ENCODE data around the gene HECTD4. TPM values are rescaled to one million over a fixed set of nuclear protein-coding genes. Genes with fewer than 3 reads are reported as not detected.

HECTD4 gene
- total RNA-seq, 1 experiment from 2014 or later: 31.2 TPM

GRCh38 chr12:112401903-112402498 lies 19.8 kb upstream of the HECTD4 start:
- DNase-seq (ENCODE audit: low read depth, low spot score): no peak
- Histone ChIP-seq H4K20me1 (ENCODE audit: insufficient read depth) (peaks cover 19% of the 10 kb centered on the region; the same call in 1 of the 2 replicates), H3K9me2 (ENCODE audit: insufficient read depth) (no peaks in the 10 kb centered on the region), H3K4me3 (replicated peaks in 1 of 2; ENCODE audit: low read depth in 1 of 2, low read length in 2 of 2) (no peak overlapping the region), H3K27me3 (ENCODE audit: insufficient read depth, low read length) (no peaks in the 10 kb centered on the region), H3K4me2 (ENCODE audit: low read length) (no peak overlapping the region), H3K79me2 (ENCODE audit: insufficient read depth, low read length) (peaks cover 13% of the 10 kb centered on the region), H3K4me1 (ENCODE audit: control insufficient read depth in 1 of 2, insufficient read depth in 2 of 2, low read length in 2 of 2) (no peaks in the 10 kb centered on the region), H2AFZ (ENCODE audit: low read depth, low read length, poor library complexity, severe bottlenecking) (no peak overlapping the region), H3K27ac (ENCODE audit: low read depth, low read length) (no peak overlapping the region), H3K9ac (ENCODE audit: low read length) (no peak overlapping the region), H3K36me3 (ENCODE audit: control insufficient read depth in 1 of 2, insufficient read depth in 2 of 2, low read length in 2 of 2) (peaks cover 18 to 28% of the 10 kb centered on the region in 2 experiments), H3K9me3 (ENCODE audit: control insufficient read depth in 1 of 2, insufficient read depth in 1 of 2, low read depth in 1 of 2, low read length in 2 of 2) (no peaks in the 10 kb centered on the region)
- intact Hi-C loops (cut with micrococcal nuclease): no loop called here
- ChIA-PET POLR2A (interaction anchor here (1.5 kb wide), 1 partner anchor 14 kb away, joined by 3 read pairs; no protein-coding TSS in a partner anchor), CTCF (no interaction called here), RAD21 (ENCODE audit: low non-redundant PET in 1 of 2, low total read pairs in 2 of 2, uncharacterized antibody in 2 of 2, unreplicated experiment in 2 of 2) (no interaction called here)
- no peak for ATAC-seq
- no TSS peak for BruUV-seq (replicated peaks)
- no peak for TF ChIP-seq EZH2phosphoT487 (IDR thresholded peaks at IDR 0.05; ENCODE audit: borderline replicate concordance)
- no peak for TF ChIP-seq ZNF274 (IDR thresholded peaks at IDR 0.05; ENCODE audit: low read depth, low read length)
- no peak for TF ChIP-seq CBX3 (IDR thresholded peaks at IDR 0.05; ENCODE audit: low read depth)
- no peak for TF ChIP-seq SP1 (IDR thresholded peaks at IDR 0.05; ENCODE audit: low read depth)
- TF ChIP-seq MAX (IDR thresholded peaks at IDR 0.05): no peak
- no peak for TF ChIP-seq ZBTB33 (IDR thresholded peaks at IDR 0.05; ENCODE audit: extremely low read depth, insufficient replicate concordance, low read length)
- TF ChIP-seq CEBPB (IDR thresholded peaks at IDR 0.05; ENCODE audit: low read depth): no peak
- no peak for TF ChIP-seq SRF (IDR thresholded peaks at IDR 0.05; ENCODE audit: low read depth)
